Measurements from ENCODE around the gene ACAA1. TPM values are rescaled to one million over a fixed set of nuclear protein-coding genes. Genes with fewer than 3 reads are reported as not detected.

Gene ACAA1
- total RNA-seq, 1 donor from 2014 or later = 52.6 TPM

GRCh38 chr3:38146504-38146903 is 9.6 kb upstream of the ACAA1 start:
- no peaks in the 10 kb centered on the region for H3K9me3 ChIP-seq
- H3K36me3 ChIP-seq = peaks cover 4 to 7% of the 10 kb centered on the region in 2 donors
- TF ChIP-seq, protein P1, sequence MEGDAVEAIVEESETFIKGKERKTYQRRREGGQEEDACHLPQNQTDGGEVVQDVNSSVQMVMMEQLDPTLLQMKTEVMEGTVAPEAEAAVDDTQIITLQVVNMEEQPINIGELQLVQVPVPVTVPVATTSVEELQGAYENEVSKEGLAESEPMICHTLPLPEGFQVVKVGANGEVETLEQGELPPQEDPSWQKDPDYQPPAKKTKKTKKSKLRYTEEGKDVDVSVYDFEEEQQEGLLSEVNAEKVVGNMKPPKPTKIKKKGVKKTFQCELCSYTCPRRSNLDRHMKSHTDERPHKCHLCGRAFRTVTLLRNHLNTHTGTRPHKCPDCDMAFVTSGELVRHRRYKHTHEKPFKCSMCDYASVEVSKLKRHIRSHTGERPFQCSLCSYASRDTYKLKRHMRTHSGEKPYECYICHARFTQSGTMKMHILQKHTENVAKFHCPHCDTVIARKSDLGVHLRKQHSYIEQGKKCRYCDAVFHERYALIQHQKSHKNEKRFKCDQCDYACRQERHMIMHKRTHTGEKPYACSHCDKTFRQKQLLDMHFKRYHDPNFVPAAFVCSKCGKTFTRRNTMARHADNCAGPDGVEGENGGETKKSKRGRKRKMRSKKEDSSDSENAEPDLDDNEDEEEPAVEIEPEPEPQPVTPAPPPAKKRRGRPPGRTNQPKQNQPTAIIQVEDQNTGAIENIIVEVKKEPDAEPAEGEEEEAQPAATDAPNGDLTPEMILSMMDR (IDR thresholded peaks at IDR 0.05) = no peak
- no peaks in the 10 kb centered on the region for H3K4me1 ChIP-seq
- intact Hi-C loops (cut with DNase I) = no loop called here
- no peak for DNase-seq (ENCODE audit: low spot score in 2 of 2)
- H3K27ac ChIP-seq = no peak overlapping the region
- no peak overlapping the region for H3K4me3 ChIP-seq
- no peaks in the 10 kb centered on the region for H3K27me3 ChIP-seq

DNA sequence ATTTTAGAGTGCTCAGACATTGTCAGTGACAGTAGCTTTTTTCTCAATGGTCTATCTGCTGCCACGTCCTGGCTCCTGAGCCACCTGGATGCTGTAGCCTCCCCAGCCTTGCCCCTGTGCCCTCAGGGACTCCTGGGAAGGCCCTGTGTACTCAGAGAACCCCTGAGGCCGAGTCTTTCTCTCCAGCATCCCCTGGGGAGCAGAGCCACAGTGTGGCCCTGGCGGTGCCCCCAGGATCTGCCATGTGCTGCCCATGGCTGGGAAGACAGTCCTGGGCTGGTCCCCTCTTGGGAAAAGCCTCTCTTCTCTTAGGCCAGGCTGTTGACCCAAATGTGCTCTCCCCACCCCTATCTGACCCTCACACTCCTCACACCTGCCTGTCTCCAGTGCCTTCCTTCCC is 6.6 kb upstream of the ACAA1 start:
- Histone ChIP-seq H3K4me1 (peaks cover 0 to 8% of the 10 kb centered on the region in 2 donors), H3K27ac (no peak overlapping the region), H3K27me3 (no peaks in the 10 kb centered on the region), H3K9me3 (no peaks in the 10 kb centered on the region), H3K4me3 (no peak overlapping the region), H3K36me3 (peaks cover 5 to 16% of the 10 kb centered on the region in 2 donors)
- DNase-seq (ENCODE audit: low spot score in 2 of 2) = no peak
- TF ChIP-seq, protein P1 (IDR thresholded peaks at IDR 0.05) = no peak
- intact Hi-C loops (cut with DNase I) = no loop called here

- intact Hi-C loops (cut with DNase I) = no loop called here
- peaks cover 5 to 16% of the 10 kb centered on the region in 2 donors for H3K36me3 ChIP-seq
- no peak overlapping the region for H3K4me3 ChIP-seq
- no peaks in the 10 kb centered on the region for H3K27me3 ChIP-seq
- no peak overlapping the region for H3K27ac ChIP-seq
- TF ChIP-seq, protein P1 (IDR thresholded peaks at IDR 0.05) = no peak
- H3K4me1 ChIP-seq = peaks cover 0 to 10% of the 10 kb centered on the region in 2 donors
- DNase-seq (ENCODE audit: low spot score in 2 of 2) = peak in 1 of 2 donors; percentile 9
- no peaks in the 10 kb centered on the region for H3K9me3 ChIP-seq
These were observed 6.0 kb upstream of the ACAA1 start for GRCh38 chr3:38142959-38143358.

DNA sequence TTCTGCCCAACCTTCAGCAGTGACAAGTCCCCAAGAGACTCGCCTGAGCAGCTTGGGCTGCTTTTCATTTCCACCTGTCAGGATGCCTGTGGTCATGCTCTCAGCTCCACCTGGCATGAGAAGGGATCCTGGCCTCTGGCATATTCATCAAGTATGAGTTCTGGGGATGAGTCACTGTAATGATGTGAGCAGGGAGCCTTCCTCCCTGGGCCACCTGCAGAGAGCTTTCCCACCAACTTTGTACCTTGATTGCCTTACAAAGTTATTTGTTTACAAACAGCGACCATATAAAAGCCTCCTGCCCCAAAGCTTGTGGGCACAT is 5.0 kb upstream of the ACAA1 start:
- Histone ChIP-seq H3K4me1 (peaks cover 0 to 12% of the 10 kb centered on the region in 2 donors), H3K27me3 (no peaks in the 10 kb centered on the region), H3K4me3 (no peak overlapping the region), H3K36me3 (peaks cover 5 to 16% of the 10 kb centered on the region in 2 donors), H3K27ac (no peak overlapping the region), H3K9me3 (no peaks in the 10 kb centered on the region)
- TF ChIP-seq, protein P1 (IDR thresholded peaks at IDR 0.05) = no peak
- intact Hi-C loops (cut with DNase I) = no loop called here
- DNase-seq (ENCODE audit: low spot score in 2 of 2) = peak in 1 of 2 donors; percentile 22

GRCh38 chr3:38141173-38141951 is 4.4 kb upstream of the ACAA1 start:
- DNase-seq (ENCODE audit: low spot score in 2 of 2) = peak in 1 of 2 donors; percentile 37
- no peak overlapping the region for H3K27ac ChIP-seq
- H3K27me3 ChIP-seq = no peaks in the 10 kb centered on the region
- intact Hi-C loops (cut with DNase I) = no loop called here
- no peak overlapping the region for H3K4me3 ChIP-seq
- TF ChIP-seq, protein P1 (IDR thresholded peaks at IDR 0.05) = no peak
- H3K36me3 ChIP-seq = peaks cover 5 to 16% of the 10 kb centered on the region in 2 donors
- peaks cover 0 to 12% of the 10 kb centered on the region in 2 donors for H3K4me1 ChIP-seq
- H3K9me3 ChIP-seq = no peaks in the 10 kb centered on the region
